GM10248 (cell line): ENCODE data around the gene HAGHL.
"Not testable (repeated sequence)": the region's sequence is repeated elsewhere in the genome, so short reads cannot be mapped to it uniquely, and the experiment has no call there.

ENCODE experiments used
- CTCF ChIA-PET: fragments of 300-600 bp; sonication (Branson Sonifier 250); formaldehyde crosslinking; extraction: SDS; loops from one replicate; lab custom pipeline; 2021; ENCODE audit warnings: antibody characterized with exemption; lab: Yijun Ruan, JAX
- POLR2A ChIA-PET: fragments of 350-650 bp; sonication (Branson Sonifier 250); formaldehyde crosslinking; extraction: SDS; loops from one replicate; lab custom pipeline; 2020; ENCODE audit warnings: antibody characterized with exemption; lab: Yijun Ruan, JAX
- DNase-seq: peaks from one replicate; pipeline ENCODE4 v3.0.0; 2012; ENCODE audit errors: extremely low spot score
- CTCF ChIP-seq: IDR thresholded peaks from 2 replicates; pipeline ENCODE4 v1.5.1; 2012; ENCODE audit warnings: mild to moderate bottlenecking, low read depth; ENCODE audit errors: extremely low read depth, missing control alignments, control extremely low read depth

The HAGHL gene

GRCh38 chr16:775236-775796 is 48.4 kb downstream of the HAGHL start:
- POLR2A ChIA-PET, result no interaction called here
- CTCF ChIA-PET, result no interaction called here
- no peak for TF ChIP-seq CTCF
- DNase-seq, result no peak

DNA sequence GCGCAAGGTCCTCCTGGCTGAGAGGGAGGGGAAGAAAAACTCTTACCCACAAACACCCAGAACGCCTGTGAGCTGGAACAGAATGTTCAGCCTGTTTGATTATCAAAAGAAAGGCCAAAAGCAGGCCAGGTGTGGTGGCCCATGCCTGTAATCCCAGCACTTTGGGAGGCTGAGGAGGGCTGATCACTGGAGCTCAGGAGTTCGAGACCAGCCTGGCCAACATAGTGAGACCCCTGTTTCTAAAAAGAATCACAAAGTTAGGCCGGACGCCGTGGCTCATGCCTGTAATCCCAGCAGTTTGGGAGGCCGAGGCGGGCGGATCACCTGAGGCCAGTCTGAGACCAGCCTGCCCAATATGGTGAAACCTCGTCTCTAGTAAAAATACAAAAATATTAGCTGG is 49.4 kb downstream of the HAGHL start:
- POLR2A ChIA-PET, DNase-seq: not testable (repeated sequence)
- CTCF ChIA-PET, result interaction anchor here (1.2 to 1.4 kb wide), 3 partner anchors 9 to 35 kb away, joined by 3 to 6 read pairs (median 4); no protein-coding TSS in a partner anchor

DNA sequence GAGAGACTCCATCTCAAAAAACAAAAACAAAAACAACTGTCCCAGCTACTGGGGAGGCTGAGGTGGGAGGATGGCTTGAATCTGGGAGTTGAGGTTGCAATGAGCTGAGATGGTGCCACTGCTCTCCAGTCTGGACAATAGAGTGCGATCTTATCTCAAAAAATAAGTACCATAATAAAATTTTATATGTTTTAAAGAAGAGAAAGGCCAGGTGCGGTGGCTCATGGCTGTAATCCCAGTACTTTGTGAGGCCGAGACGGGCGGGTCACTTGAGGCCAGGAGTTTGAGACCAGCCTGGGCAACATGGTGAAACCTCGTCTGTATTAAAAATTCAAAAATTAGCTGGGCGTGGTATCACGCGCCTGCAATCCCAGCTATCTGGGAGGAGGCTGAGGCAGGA is 49.9 kb downstream of the HAGHL start:
- DNase-seq, result no peak
- ChIA-PET POLR2A (no interaction called here), CTCF (interaction anchor here (1.2 to 1.4 kb wide), 3 partner anchors 9 to 35 kb away, joined by 3 to 6 read pairs (median 4); no protein-coding TSS in a partner anchor)
- TF ChIP-seq CTCF, result no peak

- no peak for DNase-seq
- CTCF ChIA-PET, result interaction anchor here (1.5 kb wide), 1 partner anchor 65 kb away, joined by 4 read pairs; no protein-coding TSS in a partner anchor
- POLR2A ChIA-PET, result no interaction called here
- TF ChIP-seq CTCF, result no peak
Measured at GRCh38 chr16:777826-778225, 50.9 kb downstream of the HAGHL start.

GRCh38 chr16:778447-778846 is 51.5 kb downstream of the HAGHL start:
- TF ChIP-seq CTCF, result no peak
- ChIA-PET POLR2A (no interaction called here), CTCF (interaction anchor here (1.5 kb wide), 1 partner anchor 66 kb away, joined by 4 read pairs; no protein-coding TSS in a partner anchor)
- no peak for DNase-seq

DNA sequence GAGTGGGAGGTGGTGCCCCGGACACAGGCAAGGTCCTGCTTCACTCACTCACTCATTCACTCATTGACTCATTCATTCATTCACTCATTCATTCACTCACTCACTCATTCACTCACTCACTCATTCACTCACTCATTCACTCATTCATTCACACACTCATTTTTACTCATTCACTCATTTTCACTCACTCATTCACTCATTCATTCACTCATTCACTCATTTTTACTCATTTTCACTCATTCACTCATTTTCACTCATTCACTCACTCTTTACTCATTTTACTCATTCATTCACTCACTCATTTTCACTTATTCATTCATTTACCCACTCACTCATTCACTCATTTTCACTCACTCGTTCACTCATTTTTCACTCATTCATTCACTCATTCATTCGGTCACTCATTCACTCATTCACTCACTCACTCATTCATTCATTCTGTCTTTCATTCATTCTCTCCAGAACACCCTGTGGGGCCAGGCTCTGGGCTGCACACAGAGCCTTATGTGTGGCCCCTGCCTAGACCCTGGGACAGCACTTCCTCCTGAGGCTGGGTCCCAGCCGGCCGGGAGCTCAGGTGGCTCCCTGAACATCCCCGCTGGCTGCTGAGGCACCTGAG is 52.1 kb downstream of the HAGHL start:
- TF ChIP-seq CTCF, result no peak
- CTCF ChIA-PET, result interaction anchor here (1.5 kb wide), 1 partner anchor 67 kb away, joined by 4 read pairs; no protein-coding TSS in a partner anchor
- POLR2A ChIA-PET, result no interaction called here
- no peak for DNase-seq
